H1 (cell line): ENCODE data around the gene TXNDC16. TPM values are rescaled to one million over a fixed set of nuclear protein-coding genes. Genes with fewer than 3 reads are reported as not detected.
A peak's percentile ranks its signal among the peaks of the same experiment; 100 is the strongest.

Experiments used
- CTCF ChIA-PET: fragments of 300-600 bp; sonication (Branson Sonifier 250); formaldehyde crosslinking; loops from one replicate; lab custom pipeline; 2021; ENCODE audit not compliant: partially characterized antibody; lab: Charles Lee
- POLR2A ChIA-PET: fragments of 300-600 bp; sonication (Branson Sonifier 250); formaldehyde crosslinking; loops from one replicate; lab custom pipeline; 2021; ENCODE audit warnings: inconsistent platforms; ENCODE audit not compliant: partially characterized antibody; lab: Charles Lee
- DNase-seq, 2 experiments: peaks; one replicate each; pipeline versions ENCODE4 v3.0.0 to v3.0.0-alpha.2; 2010 to 2022; ENCODE audit warnings: low spot score in 2 of 2, low read depth in 1 of 2, mixed read lengths in 1 of 2
- FAIRE-seq: peaks from 2 replicates; lab custom pipeline; 2011; peaks lifted over from hg19 to GRCh38; lab: Jason Lieb, UNC
- H2AFZ ChIP-seq: 2 replicates; pipeline ENCODE4 v1.8.1; 2012; ENCODE audit warnings: low read length, inconsistent platforms
- H2AK5ac ChIP-seq: 2 replicates; pipeline ENCODE4 v1.6.1; 2013; ENCODE audit warnings: low read depth, low read length
- H2BK120ac ChIP-seq: replicated peaks from 2 replicates; pipeline ENCODE3; 2013; ENCODE audit warnings: low read depth, low read length, inconsistent platforms
- H2BK12ac ChIP-seq: 2 replicates; pipeline ENCODE4 v1.6.1; 2013; ENCODE audit warnings: low read depth, low read length
- H2BK15ac ChIP-seq: 2 replicates; pipeline ENCODE4 v1.6.1; 2013; ENCODE audit warnings: low read length
- H2BK20ac ChIP-seq: 2 replicates; pipeline ENCODE4 v1.6.1; 2013; ENCODE audit warnings: low read length
- H2BK5ac ChIP-seq: 2 replicates; pipeline ENCODE4 v1.6.1; 2013; ENCODE audit warnings: low read depth, low read length
- H3K14ac ChIP-seq: 2 replicates; pipeline ENCODE4 v1.6.1; 2013; ENCODE audit warnings: inconsistent platforms; ENCODE audit not compliant: insufficient read length
- H3K18ac ChIP-seq: 2 replicates; pipeline ENCODE4 v1.6.1; 2013; ENCODE audit warnings: low read length; ENCODE audit errors: extremely low read depth
- H3K23ac ChIP-seq: 2 replicates; pipeline ENCODE4 v1.6.1; 2013; ENCODE audit warnings: inconsistent platforms; ENCODE audit not compliant: insufficient read length
- H3K23me2 ChIP-seq: 2 replicates; pipeline ENCODE4 v1.6.1; 2013; ENCODE audit warnings: low read depth, low read length
- H3K27ac ChIP-seq: 2 replicates; pipeline ENCODE4 v1.6.1; 2011; ENCODE audit warnings: low read depth, low read length, inconsistent platforms
- H3K27me3 ChIP-seq, 4 experiments: replicated peaks in 1 of 4; 1 replicate in 1 of 4; 2 replicates in 3 of 4; pipeline versions ENCODE4 v1.6.1 to v1.8.1; 2011 to 2013; ENCODE audit warnings: low read length in 3 of 4, mild to moderate bottlenecking in 3 of 4, inconsistent platforms in 2 of 4, mixed read lengths in 2 of 4, moderate library complexity in 1 of 4; ENCODE audit not compliant: control insufficient read depth in 3 of 4, insufficient read depth in 3 of 4; ENCODE audit errors: extremely low read depth in 1 of 4
- H3K36me3 ChIP-seq, 4 experiments: 2 replicates each; pipeline versions ENCODE4 v1.6.1 to v1.8.1; 2011 to 2013; ENCODE audit warnings: mild to moderate bottlenecking in 4 of 4, low read length in 3 of 4, moderate library complexity in 2 of 4, control low read depth in 1 of 4, inconsistent platforms in 1 of 4; ENCODE audit not compliant: insufficient read depth in 4 of 4, control insufficient read depth in 2 of 4
- H3K4ac ChIP-seq: replicated peaks from 2 replicates; pipeline ENCODE3; 2013; ENCODE audit warnings: low read length, low read depth, mixed read lengths, inconsistent platforms; ENCODE audit not compliant: insufficient read length
- H3K4me1 ChIP-seq, 4 experiments: replicated peaks in 1 of 4; 1 replicate in 1 of 4; 2 replicates in 3 of 4; pipeline versions ENCODE4 v1.6.1 to v1.8.1; 2011 to 2013; ENCODE audit warnings: low read length in 3 of 4, inconsistent platforms in 2 of 4, mixed read lengths in 1 of 4; ENCODE audit not compliant: insufficient read depth in 4 of 4, control insufficient read depth in 3 of 4
- H3K4me2 ChIP-seq, 2 experiments: 2 replicates each; pipeline versions ENCODE4 v1.6.1 to v1.8.1; 2011 to 2013; ENCODE audit warnings: low read depth in 2 of 2, low read length in 2 of 2, control low read depth in 1 of 2, inconsistent platforms in 1 of 2, mild to moderate bottlenecking in 1 of 2; ENCODE audit not compliant: insufficient read depth in 1 of 2
- H3K4me3 ChIP-seq, 4 experiments: fragments of 200-600, 300-600 bp in 1 of 4; sonication (generic), shearing (Covaris generic), sonication (Bioruptor Twin) in 1 of 4; 2 replicates each; pipeline versions ENCODE4 v1.5.1 to v1.8.1; 2011 to 2016; ENCODE audit warnings: low read length in 4 of 4, low read depth in 3 of 4, control low read depth in 2 of 4, inconsistent platforms in 2 of 4, mild to moderate bottlenecking in 2 of 4, mixed read lengths in 1 of 4, moderate library complexity in 1 of 4; ENCODE audit not compliant: insufficient read depth in 2 of 4; ENCODE audit errors: extremely low read depth in 1 of 4
- H3K56ac ChIP-seq: replicated peaks from 2 replicates; pipeline ENCODE3; 2013; ENCODE audit warnings: low read depth, mild to moderate bottlenecking, mixed read lengths, low read length, inconsistent platforms; ENCODE audit not compliant: insufficient read length
- H3K79me1 ChIP-seq: 2 replicates; pipeline ENCODE4 v1.6.1; 2013; ENCODE audit warnings: low read depth, low read length, control low read depth
- H3K79me2 ChIP-seq, 2 experiments: 2 replicates each; pipeline versions ENCODE4 v1.6.1 to v1.8.1; 2012 to 2013; ENCODE audit warnings: low read length in 2 of 2, mild to moderate bottlenecking in 2 of 2, inconsistent platforms in 1 of 2; ENCODE audit not compliant: insufficient read depth in 2 of 2, control insufficient read depth in 1 of 2
- H3K9ac ChIP-seq, 4 experiments: replicated peaks in 1 of 4; 1 replicate in 1 of 4; 2 replicates in 3 of 4; pipeline versions ENCODE4 v1.6.1 to v1.8.1; 2011 to 2013; ENCODE audit warnings: low read depth in 3 of 4, low read length in 3 of 4, control low read depth in 2 of 4, mild to moderate bottlenecking in 2 of 4, moderate library complexity in 2 of 4, inconsistent platforms in 1 of 4; ENCODE audit errors: extremely low read depth in 1 of 4
- H3K9me3 ChIP-seq, 2 experiments: 2 replicates each; pipeline versions ENCODE4 v1.6.1 to v1.8.1; 2012 to 2013; ENCODE audit warnings: mild to moderate bottlenecking in 2 of 2, moderate library complexity in 2 of 2, control low read depth in 1 of 2, inconsistent platforms in 1 of 2, low read depth in 1 of 2, low read length in 1 of 2, mixed read lengths in 1 of 2; ENCODE audit not compliant: insufficient read depth in 2 of 2
- H4K20me1 ChIP-seq, 2 experiments: replicated peaks in 1 of 2; 2 replicates each; pipeline versions ENCODE3 to v1.8.1; 2011 to 2013; ENCODE audit warnings: inconsistent platforms in 2 of 2, low read length in 2 of 2, mild to moderate bottlenecking in 1 of 2; ENCODE audit not compliant: insufficient read depth in 2 of 2, control insufficient read depth in 1 of 2
- H4K5ac ChIP-seq: 2 replicates; pipeline ENCODE4 v1.6.1; 2013; ENCODE audit warnings: low read length, low read depth, mixed read lengths, inconsistent platforms; ENCODE audit not compliant: insufficient read length
- H4K8ac ChIP-seq: 2 replicates; pipeline ENCODE4 v1.8.0; 2013; ENCODE audit warnings: mild to moderate bottlenecking, moderate library complexity, low read length, inconsistent platforms; ENCODE audit not compliant: insufficient read depth; ENCODE audit errors: extremely low read depth
- H4K91ac ChIP-seq: replicated peaks from 2 replicates; pipeline ENCODE3; 2013; ENCODE audit warnings: low read length, mixed read lengths, inconsistent platforms; ENCODE audit not compliant: insufficient read length
- JUND ChIP-seq: IDR thresholded peaks from 2 replicates; pipeline ENCODE4 v1.6.1; 2011; ENCODE audit warnings: mild to moderate bottlenecking, improper control_type of control experiment, low read length
- ZNF274 ChIP-seq: IDR thresholded peaks from 2 replicates; pipeline ENCODE4 v1.7.0; 2012; ENCODE audit warnings: low read length, borderline replicate concordance; ENCODE audit errors: extremely low read depth
- WGBS, 2 experiments: shearing (Covaris generic) in 1 of 2; methylation state at CpG; one replicate each; pipeline versions ENCODE4 v1.1.6 to v1.1.7; 2013 to 2015; ENCODE audit warnings: low lambda C conversion rate in 2 of 2, mixed read lengths in 2 of 2, inconsistent platforms in 1 of 2, low coverage in 1 of 2, missing lambda C conversion rate in 1 of 2; ENCODE audit not compliant: insufficient replicate concordance in 2 of 2, insufficient coverage in 1 of 2, insufficient read length in 1 of 2; ENCODE audit errors: extremely low coverage in 1 of 2, missing lambda C conversion rate in 1 of 2; 5-methylcytosine and 5-hydroxymethylcytosine counted together
- polyA plus RNA-seq, 7 experiments: library from polyadenylated mRNA; depleted of rRNA in 3 of 7; stranded (reverse) in 5 of 7; unstranded in 2 of 7; fragments of >200 nt in 5 of 7; fragments of 200-250 nt in 2 of 7; gene quantifications; 1 replicate in 5 of 7; 2 replicates in 1 of 7; 4 replicates in 1 of 7; pipeline versions ENCODE4 v1.2.1 to v1.2.3, GENCODE V29; 2011 to 2013; ENCODE audit warnings: missing spikeins in 2 of 7, mixed read lengths in 2 of 7
- total RNA-seq: library from RNA; stranded (reverse); fragmentation: NEBNext Ultra II Directional; extraction: Animal tissue kit (Norgen Biotek cat#: 25700); gene quantifications from 2 replicates; pipeline ENCODE4 v1.2.1, GENCODE V29; 2021

TXNDC16 gene
- total and polyA plus RNA-seq, 2 of the 8 experiments (the other 6 are each of a cell fraction or from before 2014, with no cell fraction given), result 6.7 to 14.3 TPM

DNA sequence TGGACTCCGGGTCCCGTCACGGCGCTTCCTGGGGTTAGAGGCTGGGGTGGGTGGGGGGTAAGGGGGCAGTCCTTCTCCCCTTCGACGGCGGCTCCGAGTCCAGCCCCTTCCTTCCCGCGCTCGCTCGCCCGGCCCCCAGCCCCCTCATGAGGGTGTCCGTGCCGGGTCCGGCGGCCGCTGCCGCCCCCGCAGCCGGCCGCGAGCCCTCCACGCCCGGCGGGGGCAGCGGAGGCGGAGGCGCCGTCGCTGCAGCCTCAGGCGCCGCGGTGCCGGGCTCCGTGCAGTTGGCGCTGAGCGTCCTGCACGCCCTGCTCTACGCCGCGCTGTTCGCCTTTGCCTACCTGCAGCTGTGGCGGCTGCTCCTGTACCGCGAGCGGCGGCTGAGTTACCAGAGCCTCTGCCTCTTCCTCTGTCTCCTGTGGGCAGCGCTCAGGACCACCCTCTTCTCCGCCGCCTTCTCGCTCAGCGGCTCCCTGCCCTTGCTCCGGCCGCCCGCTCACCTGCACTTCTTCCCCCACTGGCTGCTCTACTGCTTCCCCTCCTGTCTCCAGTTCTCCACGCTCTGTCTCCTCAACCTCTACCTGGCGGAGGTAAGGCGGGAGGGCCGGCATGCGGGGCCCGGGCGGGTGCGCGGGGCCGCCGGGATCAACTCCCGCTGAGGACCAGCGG, 831 bp upstream of the TXNDC16 start:
- Histone ChIP-seq H4K5ac (no peak overlapping the region), H3K27me3 (no peaks in the 10 kb centered on the region; a peak in 1 of 7 replicates), H3K4me1 (peaks cover 0 to 3% (median 2%) of the 10 kb centered on the region in 4 experiments; a peak in 4 of 7 replicates), H3K79me2 (peaks cover 0 to 29% of the 10 kb centered on the region in 2 experiments; a peak in 2 of 4 replicates), H3K36me3 (no peaks in the 10 kb centered on the region), H3K9me3 (no peaks in the 10 kb centered on the region), H3K23ac (no peak overlapping the region), H2AFZ (peak overlapping the region; percentile 91; the same call in 1 of the 2 replicates), H2BK120ac (no peak overlapping the region), H3K23me2 (peaks cover 17% of the 10 kb centered on the region; the same call in 1 of the 2 replicates), H2BK20ac (no peak overlapping the region), H2BK12ac (peak overlapping the region; percentile 41; the same call in 1 of the 2 replicates), H3K4me2 (peak overlapping the region; percentile 95 to 100), H2BK15ac (no peak overlapping the region), H3K4me3 (peak overlapping the region; percentile 79 to 83 (median 81)), H2BK5ac (0 out of 2 replicates have a peak overlapping the region, but pooled peaks have one; percentile 40), H2AK5ac (no peak overlapping the region), H4K91ac (no peak overlapping the region), H4K8ac (peak overlapping the region; percentile 84; the same call in 1 of the 2 replicates), H3K79me1 (peaks cover 2% of the 10 kb centered on the region), H4K20me1 (peaks cover 0 to 3% of the 10 kb centered on the region in 2 experiments), H3K18ac (peak overlapping the region; percentile 65; the same call in 1 of the 2 replicates), H3K27ac (no peak overlapping the region), H3K4ac (no peak overlapping the region), H3K14ac (no peak overlapping the region), H3K56ac (peak overlapping the region; percentile 19), H3K9ac (peak overlapping the region; percentile 31 to 80 (median 78); a peak in 5 of 7 replicates)
- ChIA-PET POLR2A (interaction anchor here (1.0 to 2.3 kb wide), 6 partner anchors 9 to 154 kb away, joined by 3 to 8 read pairs (median 4); partner anchors contain the start of gene PSMC6), CTCF (interaction anchor here (1.3 kb wide), 1 partner anchor 9 kb away, joined by 6 read pairs; no protein-coding TSS in a partner anchor)
- FAIRE-seq (no peak), DNase-seq (peak in 1 of 2 experiments; percentile 69)
- WGBS, 2 experiments, result 1% methylated on average over 21 of the region's 69 CpGs; no CpG with 5 or more reads in 1 of the 2 experiments
- no peak for TF ChIP-seq JUND
- no peak for TF ChIP-seq ZNF274
